Lower leg skin (tissue), 3 donors: Measurements from ENCODE around the gene SASH1.

Source experiments
- POLR2A ChIP-seq, 2 donors: fragments of 450-650 bp; IDR thresholded peaks; one replicate each; pipeline ENCODE4 v1.6.1; 2016 to 2017; ENCODE audit warnings: antibody characterized with exemption in 2 of 2, mild to moderate bottlenecking in 1 of 2, moderate library complexity in 1 of 2
- TF ChIP-seq, protein P1 (sequence below), 3 donors: fragments of 450-650 bp; IDR thresholded peaks; one replicate each; pipeline ENCODE4 v1.5.1; 2016; ENCODE audit warnings: antibody characterized with exemption in 3 of 3, mild to moderate bottlenecking in 3 of 3, moderate library complexity in 2 of 3

DNA sequence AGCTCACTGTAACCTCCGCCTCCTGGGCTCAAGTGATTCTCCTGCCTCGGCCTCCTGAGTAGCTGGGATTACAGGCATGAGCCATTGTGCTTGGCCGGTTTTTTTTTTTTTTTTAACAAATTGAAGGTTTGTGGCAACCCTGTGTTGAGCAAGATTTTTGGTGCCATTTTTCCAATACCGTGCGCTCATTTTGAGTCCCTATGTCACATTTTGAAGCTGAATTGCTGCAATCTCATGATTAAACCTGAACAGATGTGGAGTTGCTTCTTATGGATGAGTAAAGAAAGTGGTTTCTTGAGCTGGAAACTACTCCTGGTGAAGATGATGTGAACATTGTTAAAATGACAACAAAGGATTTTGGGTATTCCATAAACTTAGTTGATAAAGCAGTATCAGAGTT, 16.6 kb downstream of the SASH1 start:
- TF ChIP-seq, protein P1, sequence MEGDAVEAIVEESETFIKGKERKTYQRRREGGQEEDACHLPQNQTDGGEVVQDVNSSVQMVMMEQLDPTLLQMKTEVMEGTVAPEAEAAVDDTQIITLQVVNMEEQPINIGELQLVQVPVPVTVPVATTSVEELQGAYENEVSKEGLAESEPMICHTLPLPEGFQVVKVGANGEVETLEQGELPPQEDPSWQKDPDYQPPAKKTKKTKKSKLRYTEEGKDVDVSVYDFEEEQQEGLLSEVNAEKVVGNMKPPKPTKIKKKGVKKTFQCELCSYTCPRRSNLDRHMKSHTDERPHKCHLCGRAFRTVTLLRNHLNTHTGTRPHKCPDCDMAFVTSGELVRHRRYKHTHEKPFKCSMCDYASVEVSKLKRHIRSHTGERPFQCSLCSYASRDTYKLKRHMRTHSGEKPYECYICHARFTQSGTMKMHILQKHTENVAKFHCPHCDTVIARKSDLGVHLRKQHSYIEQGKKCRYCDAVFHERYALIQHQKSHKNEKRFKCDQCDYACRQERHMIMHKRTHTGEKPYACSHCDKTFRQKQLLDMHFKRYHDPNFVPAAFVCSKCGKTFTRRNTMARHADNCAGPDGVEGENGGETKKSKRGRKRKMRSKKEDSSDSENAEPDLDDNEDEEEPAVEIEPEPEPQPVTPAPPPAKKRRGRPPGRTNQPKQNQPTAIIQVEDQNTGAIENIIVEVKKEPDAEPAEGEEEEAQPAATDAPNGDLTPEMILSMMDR (IDR thresholded peaks at IDR 0.05), result no peak
- TF ChIP-seq POLR2A (IDR thresholded peaks at IDR 0.05), result no peak
